ENCODE data around the gene TIGD3. TPM values are rescaled to one million over a fixed set of nuclear protein-coding genes. Genes with fewer than 3 reads are reported as not detected.
A peak's percentile ranks its signal among the peaks of the same experiment; 100 is the strongest.

TIGD3 gene
- total RNA-seq, 1 donor from 2014 or later = 1.4 TPM

- Mint-ChIP-seq H3K9me3 (no peaks in the 10 kb centered on the region), H3K27me3 (no peaks in the 10 kb centered on the region), H3K4me3 (no peak overlapping the region), H3K27ac (peak overlapping the region; percentile 32), H3K4me1 (peaks cover 42% of the 10 kb centered on the region), H3K36me3 (ENCODE audit: low read depth) (peaks cover 71% of the 10 kb centered on the region)
- POLR2A ChIA-PET = interaction anchor here (0.8 to 18.2 kb wide), 5 partner anchors 15 to 114 kb away, joined by 3 to 457 read pairs (median 5); partner anchors contain the start of genes MALAT1 and NEAT1
- CTCF ChIA-PET = no interaction called here
- ATAC-seq (ENCODE audit: low read depth) (no peak), DNase-seq (no peak)
- TF ChIP-seq, protein P1, sequence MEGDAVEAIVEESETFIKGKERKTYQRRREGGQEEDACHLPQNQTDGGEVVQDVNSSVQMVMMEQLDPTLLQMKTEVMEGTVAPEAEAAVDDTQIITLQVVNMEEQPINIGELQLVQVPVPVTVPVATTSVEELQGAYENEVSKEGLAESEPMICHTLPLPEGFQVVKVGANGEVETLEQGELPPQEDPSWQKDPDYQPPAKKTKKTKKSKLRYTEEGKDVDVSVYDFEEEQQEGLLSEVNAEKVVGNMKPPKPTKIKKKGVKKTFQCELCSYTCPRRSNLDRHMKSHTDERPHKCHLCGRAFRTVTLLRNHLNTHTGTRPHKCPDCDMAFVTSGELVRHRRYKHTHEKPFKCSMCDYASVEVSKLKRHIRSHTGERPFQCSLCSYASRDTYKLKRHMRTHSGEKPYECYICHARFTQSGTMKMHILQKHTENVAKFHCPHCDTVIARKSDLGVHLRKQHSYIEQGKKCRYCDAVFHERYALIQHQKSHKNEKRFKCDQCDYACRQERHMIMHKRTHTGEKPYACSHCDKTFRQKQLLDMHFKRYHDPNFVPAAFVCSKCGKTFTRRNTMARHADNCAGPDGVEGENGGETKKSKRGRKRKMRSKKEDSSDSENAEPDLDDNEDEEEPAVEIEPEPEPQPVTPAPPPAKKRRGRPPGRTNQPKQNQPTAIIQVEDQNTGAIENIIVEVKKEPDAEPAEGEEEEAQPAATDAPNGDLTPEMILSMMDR (IDR thresholded peaks at IDR 0.05) = no peak
- intact Hi-C loops (cut with micrococcal nuclease) = no loop called here
Observed at GRCh38 chr11:65392899-65393298, 38.3 kb downstream of the TIGD3 start.

DNA sequence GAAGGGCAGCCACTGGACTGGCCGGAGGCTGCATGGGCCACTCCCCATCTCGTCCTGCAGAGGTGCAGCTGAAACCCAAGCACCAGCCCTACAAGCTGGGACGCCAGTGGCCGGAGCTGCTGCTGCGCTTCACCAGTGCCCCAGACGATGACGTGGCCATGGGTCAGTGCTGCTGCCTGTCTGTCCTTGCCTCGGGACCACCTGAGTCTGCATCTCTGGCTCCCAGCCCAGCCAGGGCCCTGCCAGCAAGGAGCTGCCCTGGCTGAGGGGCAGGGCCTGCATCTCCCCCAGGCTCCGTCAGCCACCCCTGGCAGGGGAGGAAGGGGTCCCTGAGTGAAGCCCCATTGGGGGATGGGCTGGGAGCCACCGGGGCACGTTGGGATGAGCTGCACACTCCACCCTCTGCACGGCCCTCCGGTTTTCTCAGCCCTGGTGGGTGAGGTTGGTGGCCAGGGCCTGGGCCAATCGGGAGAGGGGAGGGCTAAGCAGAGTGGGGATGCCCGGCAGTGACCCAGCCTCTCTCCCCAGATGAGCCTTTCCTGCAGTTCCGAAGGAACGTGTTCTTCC lies 39.0 kb downstream of the TIGD3 start:
- CTCF ChIA-PET = no interaction called here
- Mint-ChIP-seq H3K4me1 (peaks cover 35% of the 10 kb centered on the region), H3K4me3 (no peak overlapping the region), H3K27me3 (no peaks in the 10 kb centered on the region), H3K9me3 (no peaks in the 10 kb centered on the region), H3K27ac (no peak overlapping the region), H3K36me3 (ENCODE audit: low read depth) (peaks cover 73% of the 10 kb centered on the region)
- DNase-seq (no peak), ATAC-seq (ENCODE audit: low read depth) (no peak)
- intact Hi-C loops (cut with micrococcal nuclease) = no loop called here
- POLR2A ChIA-PET = interaction anchor here (0.6 to 18.2 kb wide), 4 partner anchors 14 to 109 kb away, joined by 3 to 457 read pairs (median 4); partner anchors contain the start of genes MALAT1 and NEAT1
- TF ChIP-seq, protein P1 (IDR thresholded peaks at IDR 0.05) = no peak

- CTCF ChIA-PET = no interaction called here
- no peak overlapping the region for H3K4me3 Mint-ChIP-seq
- intact Hi-C loops (cut with micrococcal nuclease) = no loop called here
- DNase-seq (no peak), ATAC-seq (ENCODE audit: low read depth) (no peak)
- peaks cover 31% of the 10 kb centered on the region for H3K4me1 Mint-ChIP-seq
- no peaks in the 10 kb centered on the region for H3K27me3 Mint-ChIP-seq
- TF ChIP-seq, protein P1 (IDR thresholded peaks at IDR 0.05) = no peak
- H3K36me3 Mint-ChIP-seq (ENCODE audit: low read depth) = peaks cover 72% of the 10 kb centered on the region
- no peaks in the 10 kb centered on the region for H3K9me3 Mint-ChIP-seq
- POLR2A ChIA-PET = interaction anchor here (0.6 to 18.2 kb wide), 2 partner anchors 14 to 25 kb away, joined by 3 to 457 read pairs; partner anchors contain the start of gene NEAT1
- H3K27ac Mint-ChIP-seq = no peak overlapping the region
Observed at GRCh38 chr11:65394125-65394536, 39.6 kb downstream of the TIGD3 start.

GRCh38 chr11:65395961-65396530 lies 41.5 kb downstream of the TIGD3 start:
- ChIA-PET POLR2A (interaction anchor here (0.7 kb wide), 1 partner anchor 12 kb away, joined by 7 read pairs; no protein-coding TSS in a partner anchor), CTCF (no interaction called here)
- DNase-seq (no peak), ATAC-seq (ENCODE audit: low read depth) (no peak)
- Mint-ChIP-seq H3K27me3 (no peaks in the 10 kb centered on the region), H3K27ac (no peak overlapping the region), H3K36me3 (ENCODE audit: low read depth) (peaks cover 71% of the 10 kb centered on the region), H3K4me3 (no peak overlapping the region), H3K4me1 (peaks cover 12% of the 10 kb centered on the region), H3K9me3 (no peaks in the 10 kb centered on the region)
- intact Hi-C loops (cut with micrococcal nuclease) = no loop called here
- TF ChIP-seq, protein P1 (IDR thresholded peaks at IDR 0.05) = no peak

All from activated B cell treated with CpG ODN at 0.5 μM for 24 hours (primary cell).